CD4-positive, alpha-beta T cell treated with Interleukin-21 for 1 hour (primary cell): ENCODE results near the gene PRKCQ.
"Not testable (repeated sequence)": the region's sequence is repeated elsewhere in the genome, so short reads cannot be mapped to it uniquely, and the experiment has no call there.

Experiments
- DNase-seq: peaks from one replicate; pipeline ENCODE4 v3.0.0-alpha.2; 2020

Gene PRKCQ

GRCh38 chr10:6439875-6440274 lies 140.2 kb downstream of the PRKCQ start:
- not testable (repeated sequence) for DNase-seq

- no peak for DNase-seq
These were observed 148.2 kb downstream of the PRKCQ start for GRCh38 chr10:6431861-6432260.

- no peak for DNase-seq
These were observed 148.9 kb downstream of the PRKCQ start for GRCh38 chr10:6431186-6431585.

DNA sequence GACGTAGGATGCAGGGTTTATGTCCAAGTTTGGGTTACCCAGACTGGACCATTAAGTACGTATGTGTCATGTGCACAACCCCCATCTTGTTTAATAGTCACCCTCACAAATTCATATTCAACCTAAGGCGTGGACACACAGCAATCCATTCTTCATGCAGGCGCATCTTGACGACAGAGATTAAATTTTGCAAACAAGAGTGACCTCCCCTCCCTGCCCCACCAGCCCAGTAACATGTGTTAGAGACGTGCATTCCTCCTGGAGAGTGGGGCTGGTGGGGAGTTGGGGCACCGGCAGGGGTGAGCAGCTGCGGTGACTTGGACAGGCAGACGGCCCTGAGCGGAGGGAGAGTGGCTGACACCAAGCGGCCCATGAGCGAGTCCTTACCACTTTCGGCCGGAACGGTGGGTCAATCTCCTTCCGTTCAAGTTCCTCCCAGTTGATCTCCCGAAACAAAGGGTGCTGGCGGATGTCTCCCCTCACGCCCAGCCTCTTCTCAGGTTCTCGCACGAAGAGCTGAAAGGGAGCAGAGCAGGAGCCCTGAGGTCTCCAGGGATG lies 149.6 kb downstream of the PRKCQ start:
- DNase-seq, result no peak

DNA sequence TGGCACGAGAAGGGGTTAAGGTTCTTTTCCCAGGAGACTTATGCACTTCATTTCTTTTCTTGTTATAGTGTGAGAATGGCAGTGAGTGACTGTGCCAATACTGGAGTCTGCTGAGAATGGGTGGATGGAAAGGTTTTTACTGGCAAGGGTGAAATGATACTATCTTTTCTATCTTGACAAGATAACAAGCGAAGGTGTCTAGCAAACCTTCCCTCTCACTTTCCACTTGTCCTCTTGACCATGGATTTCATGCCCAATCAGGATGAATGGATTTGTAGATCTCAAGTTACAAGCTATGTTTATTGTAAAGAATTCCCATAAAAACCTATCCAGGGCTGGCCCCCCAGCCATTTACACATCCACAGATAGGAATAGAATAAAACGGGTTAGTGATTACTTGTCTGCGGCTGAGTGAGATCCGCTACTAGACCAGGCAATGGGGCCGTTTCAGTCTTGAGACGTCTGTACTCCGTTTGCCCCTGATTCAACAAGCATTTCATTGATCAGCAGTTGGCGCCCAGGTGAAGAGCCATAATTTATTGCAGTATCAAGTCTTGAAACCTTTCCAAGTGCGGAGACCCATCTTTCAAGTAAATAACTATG lies 152.6 kb downstream of the PRKCQ start:
- no peak for DNase-seq

DNA sequence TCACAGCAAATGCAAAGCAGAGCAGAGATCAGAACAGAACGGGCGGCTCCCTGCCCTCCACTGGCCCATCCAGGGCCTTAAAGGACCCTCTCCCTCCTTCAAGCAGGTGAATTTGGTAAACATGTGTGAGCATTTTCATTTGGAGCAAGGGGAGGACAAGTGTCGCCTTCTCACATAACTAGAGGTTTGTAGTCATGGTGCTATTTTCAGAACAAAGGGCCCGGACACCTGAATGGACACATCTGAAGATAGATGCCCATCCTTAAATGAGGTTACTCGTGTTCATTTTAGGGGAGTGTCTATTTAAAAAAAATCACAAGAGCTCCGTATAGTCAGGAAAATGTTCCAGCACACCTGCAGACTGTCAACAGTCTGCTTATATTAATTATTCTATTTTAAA lies 153.8 kb downstream of the PRKCQ start:
- no peak for DNase-seq

GRCh38 chr10:6423413-6424170 lies 156.5 kb downstream of the PRKCQ start:
- DNase-seq, result no peak

GRCh38 chr10:6423004-6423403 lies 157.1 kb downstream of the PRKCQ start:
- DNase-seq, result no peak

GRCh38 chr10:6418613-6419216 lies 161.4 kb downstream of the PRKCQ start:
- no peak for DNase-seq

DNA sequence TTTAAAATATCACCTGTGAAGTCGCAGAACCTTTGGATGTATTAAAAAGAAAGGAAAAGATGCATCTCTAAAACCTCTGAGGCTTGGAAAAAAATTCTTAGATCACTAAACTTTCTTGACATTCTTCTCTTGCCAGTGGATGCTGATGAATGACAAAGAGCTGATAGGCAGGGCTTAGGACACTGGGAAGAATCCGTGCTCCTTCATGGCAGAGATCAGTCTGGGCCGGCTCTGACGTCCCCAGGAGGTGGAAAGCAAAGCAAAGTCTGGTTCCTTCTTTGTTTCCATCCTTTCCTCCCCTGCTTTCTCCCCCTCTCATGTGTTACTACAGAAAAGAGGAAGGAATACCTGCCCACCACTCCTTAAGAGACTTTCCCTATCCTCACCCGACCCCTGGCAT lies 161.9 kb downstream of the PRKCQ start:
- no peak for DNase-seq

DNA sequence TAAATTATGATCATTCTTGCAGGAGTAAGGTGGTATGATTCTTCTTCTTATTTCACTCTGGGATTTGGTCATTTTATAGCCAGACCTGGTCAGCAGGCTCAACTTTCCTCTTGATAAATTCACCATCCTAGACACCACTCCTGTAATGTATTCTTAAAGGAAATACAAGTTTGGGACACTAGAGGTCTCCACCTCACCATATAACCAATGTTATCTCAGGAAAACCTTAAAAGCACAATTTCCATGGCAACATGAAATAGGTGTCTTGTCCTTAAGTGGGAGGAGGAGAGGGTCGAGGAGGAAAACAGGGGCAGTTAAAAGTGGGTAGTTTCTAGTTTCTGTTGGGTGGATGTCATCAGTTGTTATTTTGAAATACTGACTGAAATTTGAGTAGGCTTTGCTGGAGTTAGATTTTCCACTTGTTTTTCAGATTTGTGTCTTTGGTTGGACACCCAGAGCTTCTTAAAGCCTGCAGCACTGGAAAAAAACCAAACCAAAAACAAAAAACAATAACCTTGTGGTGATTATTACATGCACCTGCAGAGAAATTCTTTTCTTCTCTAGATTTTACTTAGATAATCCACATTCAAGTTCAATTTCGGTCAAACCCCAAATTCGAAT lies 163.1 kb downstream of the PRKCQ start:
- peak; percentile 68 for DNase-seq

GRCh38 chr10:6411436-6411835 lies 168.6 kb downstream of the PRKCQ start:
- DNase-seq, result no peak

DNA sequence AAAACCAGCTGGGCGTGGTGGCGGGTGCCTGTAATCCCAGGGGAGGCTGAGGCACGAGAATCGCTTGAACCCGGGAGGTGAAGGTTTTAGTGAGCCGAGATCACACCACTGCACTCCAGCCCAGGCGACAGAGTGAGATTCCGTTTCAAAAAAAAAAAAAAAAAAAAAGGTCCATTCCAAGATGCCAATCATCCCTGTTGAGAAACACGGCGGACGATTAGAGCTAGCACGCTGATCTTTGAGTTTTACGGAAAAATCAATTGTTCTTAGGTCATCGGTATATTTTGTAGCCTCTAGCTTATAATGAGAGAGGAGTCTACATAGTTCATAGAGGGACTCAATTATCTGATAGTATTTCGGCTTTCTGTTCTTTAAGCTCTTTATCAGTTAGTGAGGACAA lies 169.2 kb downstream of the PRKCQ start:
- no peak for DNase-seq

GRCh38 chr10:6409971-6410643 lies 170.0 kb downstream of the PRKCQ start:
- DNase-seq, result peak; percentile 79

GRCh38 chr10:6408799-6409198 lies 171.3 kb downstream of the PRKCQ start:
- no peak for DNase-seq

GRCh38 chr10:6407034-6407721 lies 172.9 kb downstream of the PRKCQ start:
- no peak for DNase-seq

DNA sequence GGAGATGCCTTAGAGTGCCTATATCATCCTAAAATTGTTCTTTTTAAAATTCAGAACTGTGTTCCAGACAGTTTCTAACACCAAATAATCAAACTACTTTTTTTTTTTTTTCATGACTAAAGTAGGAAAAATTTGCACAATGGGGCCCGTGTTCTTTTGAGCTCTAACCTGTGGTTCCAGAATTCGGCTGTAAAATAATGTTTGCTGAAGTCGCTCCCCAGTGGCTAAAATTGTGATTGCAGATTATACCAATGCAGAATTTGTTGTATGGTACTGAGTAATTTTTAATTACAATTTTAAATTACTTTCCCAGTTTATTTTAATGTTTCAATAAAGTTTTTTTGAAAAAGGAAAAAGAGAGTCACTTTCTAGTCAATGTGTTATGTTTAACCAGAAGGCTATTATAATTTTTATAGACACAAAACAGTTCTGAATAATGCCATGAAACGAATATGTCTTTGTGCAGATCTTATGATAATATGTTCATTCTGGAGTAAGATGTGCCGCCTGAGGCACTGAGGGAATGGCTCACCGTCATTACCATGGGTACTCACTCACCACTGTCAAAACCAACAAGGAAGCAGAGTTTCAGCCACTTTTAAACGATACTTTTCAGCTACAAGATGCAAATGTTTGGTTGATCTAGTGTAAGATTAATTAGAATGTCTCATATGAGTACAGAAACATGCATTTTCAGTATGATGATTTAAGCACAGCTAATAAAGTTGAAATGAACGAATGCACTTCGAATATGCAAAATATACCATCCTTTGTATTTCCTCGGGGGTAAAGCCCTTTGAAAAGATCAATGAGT lies 173.6 kb downstream of the PRKCQ start:
- DNase-seq, result peak; percentile 46

- no peak for DNase-seq
These were observed 174.4 kb downstream of the PRKCQ start for GRCh38 chr10:6405713-6406112.

DNA sequence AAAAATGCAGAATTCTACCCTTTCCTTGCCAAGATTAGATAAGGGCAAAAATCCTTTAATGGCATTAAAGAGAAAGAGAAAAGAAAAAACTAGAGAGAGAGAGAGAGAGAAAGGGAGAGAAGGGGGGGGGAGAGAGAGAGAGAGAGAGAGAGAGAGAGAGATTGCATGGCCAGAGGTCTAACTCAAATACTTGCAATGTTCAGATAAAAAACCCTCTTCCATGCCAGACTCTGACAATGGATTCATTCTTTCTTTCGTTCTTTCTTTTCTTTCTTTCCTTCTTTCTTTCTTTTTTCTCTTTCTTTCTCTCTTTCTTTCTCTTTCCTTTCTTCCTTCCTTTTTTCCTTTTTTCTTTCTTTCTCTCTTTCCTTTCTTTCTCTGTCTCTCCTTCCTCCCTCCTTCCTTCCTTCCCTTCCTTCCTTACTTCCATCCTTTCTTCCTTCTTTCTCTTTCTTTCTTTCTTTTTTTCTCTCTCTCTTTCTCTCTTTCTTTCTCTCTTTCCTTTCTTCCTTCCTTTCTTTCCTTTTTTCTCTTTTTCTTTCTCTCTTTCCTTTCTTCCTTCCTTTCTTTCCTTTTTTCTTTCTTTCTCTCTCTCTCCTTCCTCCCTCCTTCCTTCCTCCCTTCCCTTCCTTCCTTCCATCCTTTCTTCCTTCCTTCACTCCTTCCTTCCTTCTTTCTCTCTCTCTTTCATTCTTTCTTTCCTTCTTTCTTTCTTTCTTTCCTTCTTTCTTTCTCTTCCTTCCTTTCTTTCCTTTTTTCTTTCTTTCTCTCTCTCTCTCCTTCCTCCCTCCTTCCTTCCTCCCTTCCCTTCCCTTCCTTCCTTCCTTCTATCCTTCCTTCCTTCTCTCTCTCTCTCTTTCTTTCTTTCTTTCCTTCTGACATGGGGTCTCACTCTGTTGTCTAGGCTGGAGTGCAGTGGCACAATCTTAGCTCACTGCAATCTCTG lies 175.7 kb downstream of the PRKCQ start:
- DNase-seq, result no peak

DNA sequence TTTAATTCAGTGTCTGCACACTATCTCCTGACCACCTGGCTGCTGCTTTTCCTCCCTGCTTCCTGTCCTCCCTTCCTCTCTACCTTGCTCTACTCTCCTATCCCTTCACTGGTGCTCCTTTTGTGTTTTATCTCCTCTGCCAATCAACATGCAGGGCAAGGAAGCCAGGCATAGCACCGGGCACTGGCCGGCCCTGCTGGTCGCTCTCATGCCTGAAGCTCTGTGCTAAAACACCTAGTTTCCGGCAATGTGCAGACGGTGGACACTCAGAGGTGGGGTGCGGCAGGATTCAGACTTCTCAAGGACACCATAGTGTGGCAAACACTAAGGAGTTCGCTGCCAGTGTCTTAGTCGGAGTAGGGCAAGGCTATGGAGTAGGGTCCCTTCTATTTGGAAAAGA lies 177.1 kb downstream of the PRKCQ start:
- no peak for DNase-seq
